CD14-positive monocyte (primary cell): ENCODE data around the gene FKBP2. TPM values are rescaled to one million over a fixed set of nuclear protein-coding genes. Genes with fewer than 3 reads are reported as not detected.

ENCODE experiments used
- DNase-seq, 3 donors: peaks; one replicate each; pipeline ENCODE4 v3.0.0-alpha.2; 2011 to 2022
- H2AFZ ChIP-seq: 2 replicates; pipeline ENCODE4 v1.6.0; 2012; ENCODE audit warnings: mild to moderate bottlenecking, low read depth, low read length, inconsistent platforms; ENCODE audit not compliant: insufficient read depth, poor library complexity, severe bottlenecking
- H3K27ac ChIP-seq, 2 donors: 1 replicate in 1 of 2; 2 replicates in 1 of 2; pipeline ENCODE4 v1.5.1; 2012 to 2013; ENCODE audit warnings: low read length in 2 of 2, control low read depth in 1 of 2, inconsistent platforms in 1 of 2, low read depth in 1 of 2, mild to moderate bottlenecking in 1 of 2
- H3K27me3 ChIP-seq, 2 donors: one replicate each; pipeline versions ENCODE4 v1.6.0 to v1.6.1; 2011 to 2013; ENCODE audit warnings: low read length in 2 of 2; ENCODE audit not compliant: control insufficient read depth in 2 of 2, insufficient read depth in 2 of 2
- H3K36me3 ChIP-seq, 2 donors: replicated peaks in 1 of 2; 1 replicate in 1 of 2; 2 replicates in 1 of 2; pipeline versions ENCODE4 v1.5.1 to v1.6.1; 2012 to 2013; ENCODE audit warnings: low read length in 2 of 2, control low read depth in 1 of 2, inconsistent platforms in 1 of 2, mild to moderate bottlenecking in 1 of 2; ENCODE audit not compliant: insufficient read depth in 2 of 2, control insufficient read depth in 1 of 2
- H3K4me1 ChIP-seq, 2 donors: 1 replicate in 1 of 2; 2 replicates in 1 of 2; pipeline versions ENCODE4 v1.5.1 to v1.6.1; 2012 to 2013; ENCODE audit warnings: low read length in 2 of 2, control low read depth in 1 of 2, inconsistent platforms in 1 of 2, mild to moderate bottlenecking in 1 of 2, moderate library complexity in 1 of 2; ENCODE audit not compliant: insufficient read depth in 2 of 2, control insufficient read depth in 1 of 2
- H3K4me2 ChIP-seq: replicated peaks from 2 replicates; pipeline ENCODE3; 2012; ENCODE audit warnings: low read length, moderate library complexity, mild to moderate bottlenecking; ENCODE audit not compliant: poor library complexity, severe bottlenecking; ENCODE audit errors: extremely low read depth
- H3K4me3 ChIP-seq, 3 experiments: fragments of 200-600 bp in 1 of 3; sonication (generic) in 1 of 3; replicated peaks in 1 of 3; 1 replicate in 2 of 3; 2 replicates in 1 of 3; pipeline ENCODE4 v1.5.1; 2011 to 2013; ENCODE audit warnings: low read length in 3 of 3, mild to moderate bottlenecking in 3 of 3, control low read depth in 2 of 3, low read depth in 2 of 3, inconsistent platforms in 1 of 3, moderate library complexity in 1 of 3
- H3K79me2 ChIP-seq: 2 replicates; pipeline ENCODE4 v1.6.0; 2012; ENCODE audit warnings: mild to moderate bottlenecking, control low read depth, inconsistent platforms, low read length, moderate library complexity; ENCODE audit not compliant: insufficient read depth
- H3K9ac ChIP-seq: 2 replicates; pipeline ENCODE4 v1.6.0; 2017; ENCODE audit warnings: low read length, mild to moderate bottlenecking; ENCODE audit not compliant: insufficient read depth, poor library complexity, severe bottlenecking
- H3K9me3 ChIP-seq, 2 donors: replicated peaks in 1 of 2; 1 replicate in 1 of 2; 2 replicates in 1 of 2; pipeline versions ENCODE4 v1.5.1 to v1.6.1; 2012 to 2013; ENCODE audit warnings: low read length in 2 of 2, control low read depth in 1 of 2; ENCODE audit not compliant: control insufficient read depth in 1 of 2, insufficient read depth in 1 of 2
- H4K20me1 ChIP-seq: 2 replicates; pipeline ENCODE4 v1.6.0; 2012; ENCODE audit warnings: mild to moderate bottlenecking, low read length, control low read depth, moderate library complexity; ENCODE audit not compliant: insufficient read depth
- H3K27ac Mint-ChIP-seq, 7 donors: one replicate each; pipeline ENCODE4 v1.8.0; 2020; ENCODE audit warnings: mild to moderate bottlenecking in 7 of 7, mixed read lengths in 7 of 7, moderate library complexity in 6 of 7, inconsistent platforms in 2 of 7
- H3K27me3 Mint-ChIP-seq, 3 donors: one replicate each; pipeline ENCODE4 v1.8.0; 2021 to 2022; ENCODE audit warnings: low read depth in 3 of 3, mild to moderate bottlenecking in 3 of 3, mixed read lengths in 3 of 3, moderate library complexity in 3 of 3, inconsistent platforms in 1 of 3
- H3K36me3 Mint-ChIP-seq, 2 donors: one replicate each; pipeline ENCODE4 v1.8.0; 2020; ENCODE audit warnings: mixed read lengths in 2 of 2, inconsistent platforms in 1 of 2, mild to moderate bottlenecking in 1 of 2
- H3K4me1 Mint-ChIP-seq: one replicate; pipeline ENCODE4 v1.8.0; 2020; ENCODE audit warnings: mild to moderate bottlenecking, mixed read lengths
- H3K4me3 Mint-ChIP-seq, 2 donors: one replicate each; pipeline ENCODE4 v1.8.0; 2020; ENCODE audit warnings: mild to moderate bottlenecking in 2 of 2, mixed read lengths in 2 of 2, moderate library complexity in 1 of 2
- H3K9me3 Mint-ChIP-seq, 7 donors: one replicate each; pipeline ENCODE4 v1.8.0; 2020 to 2022; ENCODE audit warnings: mixed read lengths in 7 of 7, mild to moderate bottlenecking in 6 of 7, moderate library complexity in 6 of 7, inconsistent platforms in 2 of 7
- whole genome bisulfite sequencing: methylation state at CpG from one replicate; pipeline ENCODE4 v1.1.5; 2013; ENCODE audit warnings: missing lambda C conversion rate; ENCODE audit not compliant: insufficient coverage; 5-methylcytosine and 5-hydroxymethylcytosine counted together
- intact Hi-C, 2 donors: fragments of 100-400 bp; cut with micrococcal nuclease; formaldehyde crosslinking; loops; one replicate each; pipeline versions ENCODE4 v1.15.0 to v1.15.1; 2023
- polyA plus RNA-seq, 3 donors: library from polyadenylated mRNA; depleted of rRNA in 1 of 3; unstranded in 2 of 3; stranded (reverse) in 1 of 3; fragments of 300-500 nt in 2 of 3; fragments of >200 nt in 1 of 3; fragmentation: Illumina TruSeq in 2 of 3; gene quantifications; 1 replicate in 2 of 3; 2 replicates in 1 of 3; pipeline ENCODE4 v1.2.3, GENCODE V29; 2012 to 2021
- TF ChIP-seq, protein P1 (sequence below): fragments of 200-600 bp; IDR thresholded peaks from one replicate; pipeline ENCODE4 v1.8.0; 2022; ENCODE audit warnings: antibody characterized with exemption, mild to moderate bottlenecking

Gene FKBP2
- polyA plus RNA-seq, 3 donors, result 38.9 to 80.7 (median 71.1) TPM

DNA sequence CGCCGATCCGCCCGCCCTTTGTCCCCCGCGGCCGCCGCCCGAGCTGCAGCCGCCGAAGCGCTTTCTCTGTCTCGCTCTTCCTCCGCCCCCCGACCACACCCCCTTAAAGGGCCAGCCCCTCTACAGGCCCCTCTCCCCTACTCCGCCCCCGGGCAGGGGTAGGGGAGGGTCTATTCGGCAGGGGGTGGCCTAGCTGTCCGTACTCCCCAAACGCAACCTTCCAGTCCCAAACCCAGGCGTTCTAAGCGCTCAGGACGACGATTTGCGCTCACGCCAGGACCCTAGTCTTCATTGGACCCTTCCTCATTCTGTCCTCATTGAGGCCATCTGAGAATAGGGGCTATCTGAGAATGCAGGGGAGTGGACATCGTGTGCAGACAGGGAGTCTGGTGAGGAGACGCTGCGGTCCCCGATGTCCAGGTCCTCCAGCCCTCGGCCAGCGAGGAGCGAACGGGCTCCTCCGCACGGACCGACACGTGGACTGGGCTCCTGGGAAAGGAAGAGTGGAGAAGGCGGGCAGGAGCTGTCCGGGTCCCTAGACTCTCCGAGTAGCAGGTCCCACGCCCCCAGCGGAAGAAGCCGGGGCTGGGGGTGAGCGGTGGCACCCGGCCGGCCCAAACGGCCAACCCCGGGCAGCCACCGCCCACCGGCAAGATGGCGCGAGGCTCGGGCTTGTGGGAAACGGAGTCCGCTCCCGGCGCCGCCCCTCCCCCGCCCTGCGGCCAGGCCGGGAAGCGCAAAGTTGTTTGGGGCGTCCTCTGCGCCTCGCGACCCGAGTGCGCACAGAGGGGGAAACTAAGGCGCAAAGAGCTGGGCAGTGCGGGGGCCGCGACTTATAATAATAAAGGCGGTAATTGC is 6.2 kb downstream of the FKBP2 start, which contains the start of gene PPP1R14B:
Gene PPP1R14B (minus strand): TSS at position 73 of the 858 bp plus-strand sequence. CDS start 270 bp downstream, outside the sequence.
- Histone ChIP-seq H3K79me2 (peaks cover 39% of the 10 kb centered on the region), H2AFZ (peak within 1 kb of the TSS; percentile 66), H3K27ac (peak within 1 kb of the TSS; percentile 82 to 92), H3K4me1 (peaks cover 50 to 72% of the 10 kb centered on the region in 2 donors), H3K9ac (peak within 1 kb of the TSS; percentile 76), H3K36me3 (peaks cover 10 to 12% of the 10 kb centered on the region in 2 donors), H3K4me2 (peak within 1 kb of the TSS; percentile 93), H3K27me3 (no peaks in the 10 kb centered on the region), H3K9me3 (no peaks in the 10 kb centered on the region), H4K20me1 (peaks cover 1% of the 10 kb centered on the region), H3K4me3 (peak within 1 kb of the TSS; percentile 50 to 94 (median 86))
- TF ChIP-seq, protein P1, sequence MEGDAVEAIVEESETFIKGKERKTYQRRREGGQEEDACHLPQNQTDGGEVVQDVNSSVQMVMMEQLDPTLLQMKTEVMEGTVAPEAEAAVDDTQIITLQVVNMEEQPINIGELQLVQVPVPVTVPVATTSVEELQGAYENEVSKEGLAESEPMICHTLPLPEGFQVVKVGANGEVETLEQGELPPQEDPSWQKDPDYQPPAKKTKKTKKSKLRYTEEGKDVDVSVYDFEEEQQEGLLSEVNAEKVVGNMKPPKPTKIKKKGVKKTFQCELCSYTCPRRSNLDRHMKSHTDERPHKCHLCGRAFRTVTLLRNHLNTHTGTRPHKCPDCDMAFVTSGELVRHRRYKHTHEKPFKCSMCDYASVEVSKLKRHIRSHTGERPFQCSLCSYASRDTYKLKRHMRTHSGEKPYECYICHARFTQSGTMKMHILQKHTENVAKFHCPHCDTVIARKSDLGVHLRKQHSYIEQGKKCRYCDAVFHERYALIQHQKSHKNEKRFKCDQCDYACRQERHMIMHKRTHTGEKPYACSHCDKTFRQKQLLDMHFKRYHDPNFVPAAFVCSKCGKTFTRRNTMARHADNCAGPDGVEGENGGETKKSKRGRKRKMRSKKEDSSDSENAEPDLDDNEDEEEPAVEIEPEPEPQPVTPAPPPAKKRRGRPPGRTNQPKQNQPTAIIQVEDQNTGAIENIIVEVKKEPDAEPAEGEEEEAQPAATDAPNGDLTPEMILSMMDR, result no peak
- Mint-ChIP-seq H3K4me1 (peaks cover 50% of the 10 kb centered on the region), H3K27ac (peak within 1 kb of the TSS; percentile 83 to 93 (median 88)), H3K27me3 (peaks cover 3 to 10% (median 7%) of the 10 kb centered on the region in 3 donors), H3K4me3 (peak within 1 kb of the TSS; percentile 87 to 89), H3K9me3 (no peaks in the 10 kb centered on the region), H3K36me3 (peaks cover 13 to 14% of the 10 kb centered on the region in 2 donors)
- 2% methylated on average over 46 of the region's 74 CpGs for WGBS
- peak; percentile 75 to 81 (median 78) for DNase-seq
- intact Hi-C loops, result no loop called here

DNA sequence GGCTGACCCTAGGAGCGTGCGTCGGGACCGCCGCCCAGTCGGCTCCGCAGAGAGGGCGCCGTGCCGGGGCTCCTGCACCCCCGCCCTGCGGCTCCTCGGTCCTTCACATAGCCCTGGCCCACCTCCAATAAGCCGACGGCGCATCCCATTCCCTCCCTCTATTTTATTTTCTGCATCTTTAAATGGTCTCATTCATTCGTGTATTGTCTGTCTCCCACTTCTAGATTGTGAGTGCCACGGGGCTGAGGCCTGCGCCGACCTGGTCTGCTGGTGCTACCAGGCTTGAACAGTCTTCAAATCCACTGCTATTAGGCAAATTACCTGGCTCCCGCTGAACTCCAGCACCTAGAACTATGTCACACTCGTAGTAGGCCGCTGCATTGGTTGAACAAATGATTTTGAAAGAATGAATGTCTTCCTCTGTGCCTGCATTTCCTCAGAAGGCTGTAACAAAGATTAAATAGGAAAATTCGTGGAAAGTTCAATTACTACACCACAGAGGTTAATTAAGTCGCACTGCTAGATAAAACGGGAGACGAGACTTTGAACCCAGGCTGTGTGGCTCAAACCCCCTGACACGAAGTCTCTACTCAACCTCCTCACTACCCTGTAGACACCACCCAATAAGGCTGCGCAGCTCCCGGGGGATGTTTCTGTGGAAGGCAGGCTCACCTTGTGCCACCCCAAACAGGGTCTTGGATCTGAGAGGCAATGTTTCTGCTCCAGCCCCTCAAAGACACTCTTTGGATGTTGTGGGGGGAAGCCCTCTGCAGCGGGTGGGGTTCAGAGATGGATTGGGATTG is 7.0 kb downstream of the FKBP2 start:
- TF ChIP-seq, protein P1, result no peak
- H3K27me3 ChIP-seq, result no peaks in the 10 kb centered on the region
- no peak overlapping the region for H3K27ac ChIP-seq
- Mint-ChIP-seq H3K27ac (peak overlapping the region in 2 of 7 donors; percentile 11 to 76), H3K9me3 (no peaks in the 10 kb centered on the region), H3K4me3 (peak overlapping the region; percentile 61 to 83), H3K4me1 (peaks cover 48% of the 10 kb centered on the region), H3K27me3 (peaks cover 3 to 10% (median 7%) of the 10 kb centered on the region in 3 donors), H3K36me3 (peaks cover 13 to 14% of the 10 kb centered on the region in 2 donors)
- H2AFZ ChIP-seq, result peak overlapping the region; percentile 66
- DNase-seq, result no peak
- intact Hi-C loops, result no loop called here
- H3K9ac ChIP-seq, result no peak overlapping the region
- H4K20me1 ChIP-seq, result peaks cover 9% of the 10 kb centered on the region
- peak overlapping the region; percentile 50 to 94 (median 86) for H3K4me3 ChIP-seq
- WGBS, result 51% methylated on average over 21 of the region's 31 CpGs
- H3K79me2 ChIP-seq, result peaks cover 38% of the 10 kb centered on the region
- peaks cover 50 to 72% of the 10 kb centered on the region in 2 donors for H3K4me1 ChIP-seq
- H3K36me3 ChIP-seq, result peaks cover 10 to 12% of the 10 kb centered on the region in 2 donors
- peak overlapping the region; percentile 93 for H3K4me2 ChIP-seq
- H3K9me3 ChIP-seq, result no peaks in the 10 kb centered on the region
